CD4-positive, alpha-beta T cell treated with Interleukin-12 subunit alpha and Interleukin-12 subunit beta, for 1 hour (primary cell): ENCODE measurements around the gene CDKN1B.

Experiments used
- DNase-seq: peaks from one replicate; pipeline ENCODE4 v3.0.0-alpha.2; 2020

CDKN1B gene

GRCh38 chr12:12770262-12770661, 53.1 kb downstream of the CDKN1B start:
- DNase-seq, result no peak
